ENCODE data around the gene ENDOD1. TPM values are rescaled to one million over a fixed set of nuclear protein-coding genes. Genes with fewer than 3 reads are reported as not detected.

Gene ENDOD1
- polyA plus RNA-seq, 3 donors: 4.5 to 10.9 (median 6.3) TPM

GRCh38 chr11:95152876-95153856 is 63.5 kb downstream of the ENDOD1 start:
- 28 to 61% (median 36%) methylated on average over 10 of the region's 10 CpGs for WGBS, 3 donors
- H3K27ac ChIP-seq (ENCODE audit: low read depth, low read length): no peak overlapping the region

- WGBS, 3 donors: 78 to 95% (median 79%) methylated on average over 1 of the region's 1 CpG
- no peak overlapping the region for H3K27ac ChIP-seq (ENCODE audit: low read depth, low read length)
These were observed 64.2 kb downstream of the ENDOD1 start for GRCh38 chr11:95153857-95154246.

GRCh38 chr11:95154514-95154913 is 64.9 kb downstream of the ENDOD1 start:
- no peak overlapping the region for H3K27ac ChIP-seq (ENCODE audit: low read depth, low read length)

GRCh38 chr11:95155385-95155784 is 65.7 kb downstream of the ENDOD1 start:
- 95 to 98% (median 97%) methylated on average over 4 of the region's 4 CpGs for WGBS, 3 donors
- H3K27ac ChIP-seq (ENCODE audit: low read depth, low read length): no peak overlapping the region

GRCh38 chr11:95156133-95156721 is 66.6 kb downstream of the ENDOD1 start:
- H3K27ac ChIP-seq (ENCODE audit: low read depth, low read length): no peak overlapping the region
- WGBS, 3 donors: 70 to 83% (median 72%) methylated on average over 5 of the region's 5 CpGs

GRCh38 chr11:95156916-95157541 is 67.4 kb downstream of the ENDOD1 start:
- WGBS, 3 donors: 41 to 70% (median 53%) methylated on average over 7 of the region's 7 CpGs
- no peak overlapping the region for H3K27ac ChIP-seq (ENCODE audit: low read depth, low read length)

GRCh38 chr11:95157824-95158223 is 68.2 kb downstream of the ENDOD1 start:
- 67 to 86% (median 77%) methylated on average over 1 of the region's 1 CpG for WGBS, 3 donors
- H3K27ac ChIP-seq (ENCODE audit: low read depth, low read length): no peak overlapping the region

GRCh38 chr11:95161248-95161647 is 71.6 kb downstream of the ENDOD1 start:
- H3K27ac ChIP-seq (ENCODE audit: low read depth, low read length): no peak overlapping the region
- WGBS, 3 donors: 95 to 100% (median 98%) methylated on average over 1 of the region's 1 CpG

- 35 to 67% (median 40%) methylated on average over 4 of the region's 4 CpGs for WGBS, 3 donors
- H3K27ac ChIP-seq (ENCODE audit: low read depth, low read length): no peak overlapping the region
These were observed 73.5 kb downstream of the ENDOD1 start for GRCh38 chr11:95163106-95163505.

GRCh38 chr11:95165638-95166037 is 76.0 kb downstream of the ENDOD1 start:
- H3K27ac ChIP-seq (ENCODE audit: low read depth, low read length): no peak overlapping the region

- WGBS, 3 donors: 62 to 92% (median 70%) methylated on average over 2 of the region's 2 CpGs
- no peak overlapping the region for H3K27ac ChIP-seq (ENCODE audit: low read depth, low read length)
These were observed 77.1 kb downstream of the ENDOD1 start for GRCh38 chr11:95166781-95167180.

- H3K27ac ChIP-seq (ENCODE audit: low read depth, low read length): no peak overlapping the region
- WGBS, 3 donors: 94 to 96% (median 96%) methylated on average over 5 of the region's 5 CpGs
These were observed 80.6 kb downstream of the ENDOD1 start for GRCh38 chr11:95170294-95170693.

GRCh38 chr11:95175818-95176380 is 86.3 kb downstream of the ENDOD1 start:
- WGBS, 3 donors: 72 to 81% (median 74%) methylated on average over 4 of the region's 4 CpGs
- no peak overlapping the region for H3K27ac ChIP-seq (ENCODE audit: low read depth, low read length)

Other genes with a start within 250 kb of the ENDOD1 start
- gene CWC15, start 116.3 kb upstream of the ENDOD1 start, polyA plus RNA-seq: 10 to 100 TPM; 29.3 to 56.3 (median 35.3) TPM
- gene KDM4D, start 116.1 kb upstream of the ENDOD1 start, polyA plus RNA-seq: under 1 TPM; 0.20 to 0.65 (median 0.34) TPM
- not detected for gene KDM4E, start 64.6 kb upstream of the ENDOD1 start, polyA plus RNA-seq
- gene KDM4F, start 40.4 kb upstream of the ENDOD1 start, polyA plus RNA-seq: not detected
- gene SRSF8, start 22.9 kb upstream of the ENDOD1 start, polyA plus RNA-seq: 10 to 100 TPM; 23.6 to 53.1 (median 25.6) TPM
- gene SESN3, start 141.4 kb downstream of the ENDOD1 start, polyA plus RNA-seq: 10 to 100 TPM in 1 of 3 donors, 1 to 10 TPM in 2; 1.5 to 12.0 (median 2.6) TPM